Progenitor cell of endocrine pancreas (in vitro differentiated cells): ENCODE data around the gene NRIP3. TPM values are rescaled to one million over a fixed set of nuclear protein-coding genes. Genes with fewer than 3 reads are reported as not detected.

ENCODE experiments used
- DNase-seq: peaks from one replicate; pipeline ENCODE4 v3.0.0; 2021; ENCODE audit warnings: low spot score; ENCODE audit not compliant: unreplicated experiment
- H3K27ac Mint-ChIP-seq: 2 replicates; pipeline ENCODE4 v1.8.0; 2021; ENCODE audit warnings: mild to moderate bottlenecking, moderate library complexity, mixed read lengths
- H3K27me3 Mint-ChIP-seq: 2 replicates; pipeline ENCODE4 v1.8.0; 2021; ENCODE audit warnings: mixed read lengths
- H3K36me3 Mint-ChIP-seq: 2 replicates; pipeline ENCODE4 v1.8.0; 2022; ENCODE audit warnings: mixed read lengths; ENCODE audit not compliant: insufficient read depth
- H3K4me1 Mint-ChIP-seq: 2 replicates; pipeline ENCODE4 v1.8.0; 2021; ENCODE audit warnings: low read depth, mixed read lengths
- H3K4me3 Mint-ChIP-seq: 2 replicates; pipeline ENCODE4 v1.8.0; 2021; ENCODE audit warnings: low read depth, mild to moderate bottlenecking, moderate library complexity, mixed read lengths
- H3K9me3 Mint-ChIP-seq: 2 replicates; pipeline ENCODE4 v1.8.0; 2021; ENCODE audit warnings: low read depth, mixed read lengths
- CTCF ChIP-seq: fragments of 200-600 bp; sonication (generic); IDR thresholded peaks from one replicate; pipeline ENCODE4 v1.5.0; 2021; ENCODE audit warnings: antibody characterized with exemption, mild to moderate bottlenecking; ENCODE audit not compliant: unreplicated experiment
- total RNA-seq: library from RNA; stranded (reverse); gene quantifications from 2 replicates; pipeline ENCODE4 v1.2.1, GENCODE V29; 2021

Gene NRIP3
- total RNA-seq, 1 donor from 2014 or later, result 0.65 TPM

- no peaks in the 10 kb centered on the region for H3K36me3 Mint-ChIP-seq
- no peaks in the 10 kb centered on the region for H3K4me1 Mint-ChIP-seq
- H3K27me3 Mint-ChIP-seq, result peaks cover 59% of the 10 kb centered on the region
- no peak overlapping the region for H3K27ac Mint-ChIP-seq
- DNase-seq, result no peak
- no peak for TF ChIP-seq CTCF
- H3K9me3 Mint-ChIP-seq, result peaks cover 8% of the 10 kb centered on the region
- no peak overlapping the region for H3K4me3 Mint-ChIP-seq
These were observed 4.9 kb upstream of the NRIP3 start for GRCh38 chr11:9008661-9009060.

GRCh38 chr11:9008011-9008550 is 4.3 kb upstream of the NRIP3 start:
- H3K27ac Mint-ChIP-seq, result no peak overlapping the region
- no peaks in the 10 kb centered on the region for H3K4me1 Mint-ChIP-seq
- no peak for DNase-seq
- H3K9me3 Mint-ChIP-seq, result peaks cover 6% of the 10 kb centered on the region
- H3K27me3 Mint-ChIP-seq, result peaks cover 61% of the 10 kb centered on the region
- TF ChIP-seq CTCF, result no peak
- H3K36me3 Mint-ChIP-seq, result no peaks in the 10 kb centered on the region
- no peak overlapping the region for H3K4me3 Mint-ChIP-seq

GRCh38 chr11:9005087-9005486 is 1.3 kb upstream of the NRIP3 start:
- Mint-ChIP-seq H3K4me3 (peak overlapping the region; percentile 22), H3K27ac (no peak overlapping the region), H3K4me1 (no peaks in the 10 kb centered on the region), H3K9me3 (no peaks in the 10 kb centered on the region), H3K27me3 (peaks cover 81% of the 10 kb centered on the region), H3K36me3 (no peaks in the 10 kb centered on the region)
- DNase-seq, result no peak
- TF ChIP-seq CTCF, result no peak

GRCh38 chr11:9004183-9004926 is 554 bp upstream of the NRIP3 start:
- Mint-ChIP-seq H3K27ac (no peak overlapping the region), H3K4me1 (no peaks in the 10 kb centered on the region), H3K9me3 (no peaks in the 10 kb centered on the region), H3K36me3 (no peaks in the 10 kb centered on the region), H3K4me3 (peak overlapping the region; percentile 54), H3K27me3 (peaks cover 83% of the 10 kb centered on the region)
- DNase-seq, result peak; percentile 43
- TF ChIP-seq CTCF, result no peak

- Mint-ChIP-seq H3K27me3 (peaks cover 75% of the 10 kb centered on the region), H3K4me1 (no peaks in the 10 kb centered on the region), H3K27ac (peak overlapping the region; percentile 47), H3K4me3 (peak overlapping the region; percentile 51), H3K36me3 (no peaks in the 10 kb centered on the region), H3K9me3 (no peaks in the 10 kb centered on the region)
- TF ChIP-seq CTCF, result no peak
- DNase-seq, result no peak
These were observed 755 bp downstream of the NRIP3 start for GRCh38 chr11:9002920-9003572.
